ENCODE data around the gene PPFIA4.

Gene PPFIA4

GRCh38 chr1:203069030-203069747 lies 42.9 kb downstream of the PPFIA4 start:
- H3K36me3 ChIP-seq (ENCODE audit: insufficient read depth, low read depth, low read length) = no peaks in the 10 kb centered on the region
- no peak overlapping the region; the same call in 1 of the 2 replicates for H3K9ac ChIP-seq (ENCODE audit: low read depth, low read length)
- H3K27ac ChIP-seq (ENCODE audit: low read length) = no peak overlapping the region
- no peaks in the 10 kb centered on the region for H3K4me1 ChIP-seq (ENCODE audit: insufficient read depth, low read length)
- peaks cover 14% of the 10 kb centered on the region; the same call in 1 of the 2 replicates for H3K27me3 ChIP-seq (ENCODE audit: insufficient read depth, low read length)
- no peaks in the 10 kb centered on the region for H3K9me3 ChIP-seq (ENCODE audit: insufficient read depth, low read depth, low read length)
- no peak overlapping the region for H3K4me3 ChIP-seq (ENCODE audit: low read length)

GRCh38 chr1:203072002-203072602 lies 45.8 kb downstream of the PPFIA4 start:
- H3K9ac ChIP-seq (ENCODE audit: low read depth, low read length) = no peak overlapping the region
- peaks cover 43% of the 10 kb centered on the region for H3K27me3 ChIP-seq (ENCODE audit: insufficient read depth, low read length)
- H3K4me3 ChIP-seq (ENCODE audit: low read length) = no peak overlapping the region
- no peaks in the 10 kb centered on the region for H3K9me3 ChIP-seq (ENCODE audit: insufficient read depth, low read depth, low read length)
- no peaks in the 10 kb centered on the region for H3K36me3 ChIP-seq (ENCODE audit: insufficient read depth, low read depth, low read length)
- no peak overlapping the region for H3K27ac ChIP-seq (ENCODE audit: low read length)
- H3K4me1 ChIP-seq (ENCODE audit: insufficient read depth, low read length) = no peaks in the 10 kb centered on the region

- Histone ChIP-seq H3K4me3 (ENCODE audit: low read length) (no peak overlapping the region), H3K9ac (ENCODE audit: low read depth, low read length) (no peak overlapping the region), H3K36me3 (ENCODE audit: insufficient read depth, low read depth, low read length) (no peaks in the 10 kb centered on the region), H3K4me1 (ENCODE audit: insufficient read depth, low read length) (no peaks in the 10 kb centered on the region), H3K27ac (ENCODE audit: low read length) (no peak overlapping the region), H3K27me3 (ENCODE audit: insufficient read depth, low read length) (peaks cover 50% of the 10 kb centered on the region), H3K9me3 (ENCODE audit: insufficient read depth, low read depth, low read length) (no peaks in the 10 kb centered on the region)
These were observed 46.6 kb downstream of the PPFIA4 start for GRCh38 chr1:203072911-203073310.

GRCh38 chr1:203073469-203073868 lies 47.2 kb downstream of the PPFIA4 start:
- H3K27me3 ChIP-seq (ENCODE audit: insufficient read depth, low read length) = peaks cover 50% of the 10 kb centered on the region
- no peaks in the 10 kb centered on the region for H3K36me3 ChIP-seq (ENCODE audit: insufficient read depth, low read depth, low read length)
- no peak overlapping the region for H3K4me3 ChIP-seq (ENCODE audit: low read length)
- H3K4me1 ChIP-seq (ENCODE audit: insufficient read depth, low read length) = no peaks in the 10 kb centered on the region
- no peak overlapping the region for H3K27ac ChIP-seq (ENCODE audit: low read length)
- no peaks in the 10 kb centered on the region for H3K9me3 ChIP-seq (ENCODE audit: insufficient read depth, low read depth, low read length)
- H3K9ac ChIP-seq (ENCODE audit: low read depth, low read length) = no peak overlapping the region

GRCh38 chr1:203074610-203075009 lies 48.3 kb downstream of the PPFIA4 start:
- Histone ChIP-seq H3K4me3 (ENCODE audit: low read length) (no peak overlapping the region), H3K36me3 (ENCODE audit: insufficient read depth, low read depth, low read length) (no peaks in the 10 kb centered on the region), H3K27me3 (ENCODE audit: insufficient read depth, low read length) (peaks cover 58% of the 10 kb centered on the region), H3K27ac (ENCODE audit: low read length) (no peak overlapping the region), H3K9ac (ENCODE audit: low read depth, low read length) (no peak overlapping the region), H3K9me3 (ENCODE audit: insufficient read depth, low read depth, low read length) (no peaks in the 10 kb centered on the region), H3K4me1 (ENCODE audit: insufficient read depth, low read length) (no peaks in the 10 kb centered on the region)

GRCh38 chr1:203075236-203076030 lies 49.1 kb downstream of the PPFIA4 start:
- no peaks in the 10 kb centered on the region for H3K9me3 ChIP-seq (ENCODE audit: insufficient read depth, low read depth, low read length)
- H3K36me3 ChIP-seq (ENCODE audit: insufficient read depth, low read depth, low read length) = no peaks in the 10 kb centered on the region
- peaks cover 59% of the 10 kb centered on the region for H3K27me3 ChIP-seq (ENCODE audit: insufficient read depth, low read length)
- no peak overlapping the region for H3K9ac ChIP-seq (ENCODE audit: low read depth, low read length)
- H3K4me1 ChIP-seq (ENCODE audit: insufficient read depth, low read length) = no peaks in the 10 kb centered on the region
- H3K4me3 ChIP-seq (ENCODE audit: low read length) = peak overlapping the region; percentile 38; the same call in 1 of the 2 replicates
- H3K27ac ChIP-seq (ENCODE audit: low read length) = no peak overlapping the region

- no peaks in the 10 kb centered on the region for H3K9me3 ChIP-seq (ENCODE audit: insufficient read depth, low read depth, low read length)
- no peaks in the 10 kb centered on the region for H3K36me3 ChIP-seq (ENCODE audit: insufficient read depth, low read depth, low read length)
- H3K27me3 ChIP-seq (ENCODE audit: insufficient read depth, low read length) = peaks cover 59% of the 10 kb centered on the region
- no peak overlapping the region for H3K9ac ChIP-seq (ENCODE audit: low read depth, low read length)
- no peak overlapping the region for H3K27ac ChIP-seq (ENCODE audit: low read length)
- peak overlapping the region; percentile 38 for H3K4me3 ChIP-seq (ENCODE audit: low read length)
- no peaks in the 10 kb centered on the region for H3K4me1 ChIP-seq (ENCODE audit: insufficient read depth, low read length)
These were observed 49.8 kb downstream of the PPFIA4 start for GRCh38 chr1:203076031-203076511.

GRCh38 chr1:203077367-203077766 lies 51.1 kb downstream of the PPFIA4 start:
- Histone ChIP-seq H3K4me1 (ENCODE audit: insufficient read depth, low read length) (peaks cover 10% of the 10 kb centered on the region; the same call in 1 of the 2 replicates), H3K36me3 (ENCODE audit: insufficient read depth, low read depth, low read length) (no peaks in the 10 kb centered on the region), H3K9me3 (ENCODE audit: insufficient read depth, low read depth, low read length) (no peaks in the 10 kb centered on the region), H3K4me3 (ENCODE audit: low read length) (no peak overlapping the region), H3K27me3 (ENCODE audit: insufficient read depth, low read length) (peaks cover 59% of the 10 kb centered on the region), H3K9ac (ENCODE audit: low read depth, low read length) (no peak overlapping the region), H3K27ac (ENCODE audit: low read length) (no peak overlapping the region)

- H3K4me3 ChIP-seq (ENCODE audit: low read length) = no peak overlapping the region
- no peaks in the 10 kb centered on the region for H3K9me3 ChIP-seq (ENCODE audit: insufficient read depth, low read depth, low read length)
- H3K9ac ChIP-seq (ENCODE audit: low read depth, low read length) = no peak overlapping the region
- H3K27me3 ChIP-seq (ENCODE audit: insufficient read depth, low read length) = peaks cover 57% of the 10 kb centered on the region
- no peaks in the 10 kb centered on the region for H3K36me3 ChIP-seq (ENCODE audit: insufficient read depth, low read depth, low read length)
- no peak overlapping the region for H3K27ac ChIP-seq (ENCODE audit: low read length)
- peaks cover 10% of the 10 kb centered on the region; the same call in 1 of the 2 replicates for H3K4me1 ChIP-seq (ENCODE audit: insufficient read depth, low read length)
These were observed 51.7 kb downstream of the PPFIA4 start for GRCh38 chr1:203077956-203078355.

- Histone ChIP-seq H3K27ac (ENCODE audit: low read length) (no peak overlapping the region), H3K9me3 (ENCODE audit: insufficient read depth, low read depth, low read length) (no peaks in the 10 kb centered on the region), H3K36me3 (ENCODE audit: insufficient read depth, low read depth, low read length) (no peaks in the 10 kb centered on the region), H3K4me1 (ENCODE audit: insufficient read depth, low read length) (peaks cover 10% of the 10 kb centered on the region; the same call in 1 of the 2 replicates), H3K9ac (ENCODE audit: low read depth, low read length) (no peak overlapping the region), H3K4me3 (ENCODE audit: low read length) (no peak overlapping the region), H3K27me3 (ENCODE audit: insufficient read depth, low read length) (peaks cover 52% of the 10 kb centered on the region)
These were observed 52.2 kb downstream of the PPFIA4 start for GRCh38 chr1:203078478-203078877.

- no peaks in the 10 kb centered on the region for H3K9me3 ChIP-seq (ENCODE audit: insufficient read depth, low read depth, low read length)
- H3K4me1 ChIP-seq (ENCODE audit: insufficient read depth, low read length) = peaks cover 10% of the 10 kb centered on the region; the same call in 1 of the 2 replicates
- no peak overlapping the region for H3K4me3 ChIP-seq (ENCODE audit: low read length)
- no peaks in the 10 kb centered on the region for H3K36me3 ChIP-seq (ENCODE audit: insufficient read depth, low read depth, low read length)
- peaks cover 32% of the 10 kb centered on the region for H3K27me3 ChIP-seq (ENCODE audit: insufficient read depth, low read length)
- no peak overlapping the region for H3K9ac ChIP-seq (ENCODE audit: low read depth, low read length)
- H3K27ac ChIP-seq (ENCODE audit: low read length) = no peak overlapping the region
These were observed 54.2 kb downstream of the PPFIA4 start for GRCh38 chr1:203080456-203080855.

Data from iPS-20b (cell line).